HL-60 (cell line): ENCODE measurements around the gene EXOC4.
"Not testable (repeated sequence)": the region's sequence is repeated elsewhere in the genome, so short reads cannot be mapped to it uniquely, and the experiment has no call there.

ENCODE experiments used
- DNase-seq, 2 experiments: peaks; one replicate each; pipeline ENCODE4 v3.0.0-alpha.2; 2010 to 2020; ENCODE audit warnings: low read depth in 1 of 2, low spot score in 1 of 2
- H3K27ac ChIP-seq: fragments of 250-450 bp; sonication (Bioruptor Pico); replicated peaks from 2 replicates; pipeline ENCODE4 v1.5.1; 2020; ENCODE audit warnings: mild to moderate bottlenecking, moderate library complexity
- H3K27me3 ChIP-seq: fragments of 250-450 bp; sonication (Bioruptor Pico); 2 replicates; pipeline ENCODE4 v1.5.1; 2021; ENCODE audit warnings: mild to moderate bottlenecking, moderate library complexity; ENCODE audit not compliant: insufficient read depth, poor library complexity, severe bottlenecking
- H3K4me3 ChIP-seq: replicated peaks from 2 replicates; pipeline ENCODE4 v1.5.1; 2011; ENCODE audit warnings: mild to moderate bottlenecking, control low read depth, low read length; ENCODE audit not compliant: insufficient read depth
- GABPA ChIP-seq: IDR thresholded peaks from 2 replicates; pipeline ENCODE4 v1.6.1; 2012; ENCODE audit warnings: low read depth
- POLR2AphosphoS5 ChIP-seq: IDR thresholded peaks from 2 replicates; pipeline ENCODE4 v1.6.1; 2012; ENCODE audit warnings: low read depth
- REST ChIP-seq: IDR thresholded peaks from 2 replicates; pipeline ENCODE4 v1.6.1; 2012; ENCODE audit warnings: low read depth; ENCODE audit not compliant: insufficient replicate concordance
- SPI1 ChIP-seq: IDR thresholded peaks from 2 replicates; pipeline ENCODE4 v1.6.1; 2012; ENCODE audit warnings: low read depth, mild to moderate bottlenecking, borderline replicate concordance
- long read RNA-seq: library from polyadenylated mRNA; unstranded; transcript quantifications from one replicate; pipeline ENCODE4 v2.0.0, GENCODE V29; 2020
- TF ChIP-seq, protein P1 (sequence below): IDR thresholded peaks from one replicate; pipeline ENCODE4 v1.5.1; 2011; ENCODE audit warnings: low read length, control low read depth, inconsistent platforms; ENCODE audit not compliant: insufficient read depth

The EXOC4 gene
- long read RNA-seq, full-length matches to known transcripts, result 235 of 310 reads
- long read RNA-seq, partial matches to known transcripts, result 48 of 310 reads
- long read RNA-seq, other reads (novel, unspliced or antisense), result 27 of 310 reads

- peak within 1 kb of the TSS; percentile 86 for H3K27ac ChIP-seq
- TF ChIP-seq REST (peak; percentile 47), SPI1 (peak; percentile 56; the same call in 1 of the 2 replicates), POLR2AphosphoS5 (peak; percentile 79)
- TF ChIP-seq, protein P1, sequence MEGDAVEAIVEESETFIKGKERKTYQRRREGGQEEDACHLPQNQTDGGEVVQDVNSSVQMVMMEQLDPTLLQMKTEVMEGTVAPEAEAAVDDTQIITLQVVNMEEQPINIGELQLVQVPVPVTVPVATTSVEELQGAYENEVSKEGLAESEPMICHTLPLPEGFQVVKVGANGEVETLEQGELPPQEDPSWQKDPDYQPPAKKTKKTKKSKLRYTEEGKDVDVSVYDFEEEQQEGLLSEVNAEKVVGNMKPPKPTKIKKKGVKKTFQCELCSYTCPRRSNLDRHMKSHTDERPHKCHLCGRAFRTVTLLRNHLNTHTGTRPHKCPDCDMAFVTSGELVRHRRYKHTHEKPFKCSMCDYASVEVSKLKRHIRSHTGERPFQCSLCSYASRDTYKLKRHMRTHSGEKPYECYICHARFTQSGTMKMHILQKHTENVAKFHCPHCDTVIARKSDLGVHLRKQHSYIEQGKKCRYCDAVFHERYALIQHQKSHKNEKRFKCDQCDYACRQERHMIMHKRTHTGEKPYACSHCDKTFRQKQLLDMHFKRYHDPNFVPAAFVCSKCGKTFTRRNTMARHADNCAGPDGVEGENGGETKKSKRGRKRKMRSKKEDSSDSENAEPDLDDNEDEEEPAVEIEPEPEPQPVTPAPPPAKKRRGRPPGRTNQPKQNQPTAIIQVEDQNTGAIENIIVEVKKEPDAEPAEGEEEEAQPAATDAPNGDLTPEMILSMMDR, result no peak
Measured at GRCh38 chr7:133252858-133253518, at the start of gene EXOC4. EXOC4 (plus strand) TSS chr7:133253078.

DNA sequence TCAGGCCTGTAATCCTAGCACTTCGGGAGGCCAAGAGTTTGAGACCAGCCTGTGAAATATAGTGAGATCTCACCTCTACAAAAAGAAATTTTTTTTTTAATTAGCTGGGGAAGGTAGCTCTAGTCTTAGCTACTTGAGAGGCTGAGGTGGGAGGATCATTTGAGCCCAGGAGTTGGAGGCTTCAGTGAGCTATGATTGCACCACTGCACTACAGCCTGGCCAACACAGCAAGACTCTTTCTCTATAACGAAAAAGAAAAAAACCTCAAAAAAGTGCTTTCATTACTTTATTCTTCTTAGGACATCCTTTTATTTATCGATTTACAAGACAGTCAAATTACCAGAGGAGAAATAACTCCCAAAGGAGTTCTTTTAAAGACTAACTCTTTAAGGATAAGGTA is 49.4 kb upstream of the EXOC4 start:
- no peak overlapping the region for H3K4me3 ChIP-seq
- no peak overlapping the region for H3K27ac ChIP-seq
- no peak for DNase-seq
- TF ChIP-seq POLR2AphosphoS5 (no peak), GABPA (no peak), REST (no peak), SPI1 (no peak)
- TF ChIP-seq, protein P1, result no peak
- no peaks in the 10 kb centered on the region for H3K27me3 ChIP-seq

More at GRCh38 chr7:133252858-133253518, at the start of gene EXOC4:
- no peaks in the 10 kb centered on the region for H3K27me3 ChIP-seq
- H3K4me3 ChIP-seq, result peak within 1 kb of the TSS; percentile 94
- peak; percentile 95 to 97 for DNase-seq

- H3K4me3 ChIP-seq, result no peak overlapping the region
- H3K27me3 ChIP-seq, result no peaks in the 10 kb centered on the region
- DNase-seq, result peak in 1 of 2 experiments; percentile 4
- no peak overlapping the region for H3K27ac ChIP-seq
- TF ChIP-seq POLR2AphosphoS5 (no peak), GABPA (no peak), REST (no peak), SPI1 (no peak)
- TF ChIP-seq, protein P1, result no peak
Measured at GRCh38 chr7:133207687-133208086, 45.2 kb upstream of the EXOC4 start.

DNA sequence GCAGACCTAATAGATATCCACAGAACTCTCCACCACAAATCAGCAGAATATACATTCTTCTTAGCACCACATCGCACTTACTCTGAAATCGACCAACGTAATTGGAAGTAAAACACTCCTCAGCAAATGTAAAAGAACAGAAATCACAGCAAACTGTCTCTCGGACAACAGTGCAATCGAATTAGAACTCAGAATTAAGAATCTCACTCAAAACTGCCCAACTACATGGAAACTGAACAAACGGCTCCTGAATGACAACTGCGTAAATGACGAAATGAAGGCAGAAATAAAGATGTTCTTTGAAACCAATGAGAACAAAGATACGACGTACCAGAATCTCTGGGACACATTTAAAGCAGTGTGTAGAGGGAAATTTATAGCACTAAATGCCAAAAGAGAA is 42.1 kb upstream of the EXOC4 start:
- H3K27ac ChIP-seq, H3K4me3 ChIP-seq, DNase-seq, H3K27me3 ChIP-seq: not testable (repeated sequence)

DNA sequence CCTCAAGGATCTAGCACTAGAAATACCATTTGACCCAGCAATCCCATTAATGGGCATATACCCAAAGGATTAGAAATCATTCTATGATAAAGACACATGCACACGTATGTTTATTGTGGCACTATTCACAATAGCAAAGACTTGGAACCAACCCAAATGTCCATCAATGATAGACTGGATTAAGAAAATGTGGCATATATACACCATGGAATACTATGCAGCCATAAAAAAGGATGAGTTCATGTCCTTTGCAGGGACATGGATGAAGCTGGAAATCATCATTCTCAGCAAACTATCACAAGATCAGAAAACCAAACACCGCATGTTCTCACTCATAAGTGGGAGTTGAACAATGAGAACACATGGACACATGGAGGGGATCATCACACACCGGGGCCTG is 39.1 kb upstream of the EXOC4 start:
- H3K4me3 ChIP-seq, H3K27me3 ChIP-seq, H3K27ac ChIP-seq, DNase-seq: not testable (repeated sequence)
